Fibroblast of villous mesenchyme (primary cell): ENCODE results near the gene FN1. TPM values are rescaled to one million over a fixed set of nuclear protein-coding genes. Genes with fewer than 3 reads are reported as not detected.

Source experiments
- DNase-seq: peaks from one replicate; pipeline ENCODE4 v3.0.0-alpha.2; 2010; ENCODE audit warnings: low read depth
- H3K4me3 ChIP-seq: 2 replicates; pipeline ENCODE4 v1.5.1; 2011; ENCODE audit warnings: low read depth, mild to moderate bottlenecking, low read length
- total RNA-seq: library from RNA; depleted of rRNA; stranded (reverse); fragments of >200 nt; gene quantifications from 2 replicates; pipeline ENCODE4 v1.2.3, GENCODE V29; 2012
- TF ChIP-seq, protein P1 (sequence below): IDR thresholded peaks from 2 replicates; pipeline ENCODE4 v1.5.1; 2012; ENCODE audit warnings: low read depth, mild to moderate bottlenecking, low read length; ENCODE audit not compliant: insufficient read depth

The FN1 gene
- total RNA-seq, 1 donor, result 1,807 TPM

DNA sequence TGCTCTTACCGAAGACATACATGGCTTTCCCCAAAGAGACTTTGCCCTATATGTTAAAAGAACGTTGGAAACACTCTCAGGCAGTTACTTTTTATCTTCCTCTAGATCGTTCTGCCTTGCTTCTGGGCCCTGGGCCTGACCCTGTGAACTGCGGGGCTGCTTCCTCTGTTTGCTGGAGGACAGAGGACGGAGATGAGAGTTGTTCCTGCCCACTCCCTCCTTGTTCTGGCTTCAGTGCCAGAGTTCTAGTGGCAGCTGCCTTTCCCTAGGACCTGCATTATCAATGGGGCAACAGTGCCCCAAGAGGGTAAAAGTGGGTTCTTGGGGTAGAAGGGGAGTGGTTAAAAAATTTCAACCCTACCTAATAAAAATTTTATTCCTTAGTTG is 6.5 kb upstream of the FN1 start:
- H3K4me3 ChIP-seq, result no peak overlapping the region
- TF ChIP-seq, protein P1, sequence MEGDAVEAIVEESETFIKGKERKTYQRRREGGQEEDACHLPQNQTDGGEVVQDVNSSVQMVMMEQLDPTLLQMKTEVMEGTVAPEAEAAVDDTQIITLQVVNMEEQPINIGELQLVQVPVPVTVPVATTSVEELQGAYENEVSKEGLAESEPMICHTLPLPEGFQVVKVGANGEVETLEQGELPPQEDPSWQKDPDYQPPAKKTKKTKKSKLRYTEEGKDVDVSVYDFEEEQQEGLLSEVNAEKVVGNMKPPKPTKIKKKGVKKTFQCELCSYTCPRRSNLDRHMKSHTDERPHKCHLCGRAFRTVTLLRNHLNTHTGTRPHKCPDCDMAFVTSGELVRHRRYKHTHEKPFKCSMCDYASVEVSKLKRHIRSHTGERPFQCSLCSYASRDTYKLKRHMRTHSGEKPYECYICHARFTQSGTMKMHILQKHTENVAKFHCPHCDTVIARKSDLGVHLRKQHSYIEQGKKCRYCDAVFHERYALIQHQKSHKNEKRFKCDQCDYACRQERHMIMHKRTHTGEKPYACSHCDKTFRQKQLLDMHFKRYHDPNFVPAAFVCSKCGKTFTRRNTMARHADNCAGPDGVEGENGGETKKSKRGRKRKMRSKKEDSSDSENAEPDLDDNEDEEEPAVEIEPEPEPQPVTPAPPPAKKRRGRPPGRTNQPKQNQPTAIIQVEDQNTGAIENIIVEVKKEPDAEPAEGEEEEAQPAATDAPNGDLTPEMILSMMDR, result no peak
- no peak for DNase-seq

- H3K4me3 ChIP-seq, result no peak overlapping the region
- TF ChIP-seq, protein P1, result no peak
- DNase-seq, result no peak
Observed at GRCh38 chr2:215441560-215442400, 5.9 kb upstream of the FN1 start.

DNA sequence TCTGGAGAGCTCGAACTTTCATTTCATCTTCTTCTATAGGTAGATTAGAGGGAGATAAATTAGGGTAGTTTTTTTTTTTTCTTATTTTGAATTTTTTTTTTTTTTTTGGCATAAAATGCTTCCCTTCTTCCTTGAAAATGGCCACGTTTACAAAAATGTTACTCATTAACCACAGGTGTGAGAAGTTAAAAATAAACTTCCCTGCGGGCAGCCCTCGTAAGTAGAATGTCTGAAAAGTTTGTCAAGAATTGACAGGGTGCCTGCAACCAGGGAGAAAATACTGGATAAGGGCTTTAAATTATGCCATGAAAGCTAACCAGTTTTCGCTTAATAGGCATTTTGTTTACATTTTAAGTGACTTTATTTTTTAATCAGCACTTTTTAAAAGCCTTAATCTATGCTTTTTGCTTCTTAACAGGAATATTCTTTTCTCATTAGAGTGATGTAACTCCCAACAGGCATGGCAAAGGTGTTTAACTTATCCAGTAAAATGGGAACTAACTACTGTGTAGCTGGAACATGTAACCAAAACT is 4.2 kb upstream of the FN1 start:
- no peak for DNase-seq
- TF ChIP-seq, protein P1, result no peak
- H3K4me3 ChIP-seq, result no peak overlapping the region

GRCh38 chr2:215439404-215439803 is 3.5 kb upstream of the FN1 start:
- DNase-seq, result no peak
- H3K4me3 ChIP-seq, result no peak overlapping the region
- TF ChIP-seq, protein P1, result no peak

GRCh38 chr2:215437614-215438013 is 1.7 kb upstream of the FN1 start:
- DNase-seq, result peak; percentile 16
- peak overlapping the region; percentile 63 for H3K4me3 ChIP-seq
- TF ChIP-seq, protein P1, result no peak

DNA sequence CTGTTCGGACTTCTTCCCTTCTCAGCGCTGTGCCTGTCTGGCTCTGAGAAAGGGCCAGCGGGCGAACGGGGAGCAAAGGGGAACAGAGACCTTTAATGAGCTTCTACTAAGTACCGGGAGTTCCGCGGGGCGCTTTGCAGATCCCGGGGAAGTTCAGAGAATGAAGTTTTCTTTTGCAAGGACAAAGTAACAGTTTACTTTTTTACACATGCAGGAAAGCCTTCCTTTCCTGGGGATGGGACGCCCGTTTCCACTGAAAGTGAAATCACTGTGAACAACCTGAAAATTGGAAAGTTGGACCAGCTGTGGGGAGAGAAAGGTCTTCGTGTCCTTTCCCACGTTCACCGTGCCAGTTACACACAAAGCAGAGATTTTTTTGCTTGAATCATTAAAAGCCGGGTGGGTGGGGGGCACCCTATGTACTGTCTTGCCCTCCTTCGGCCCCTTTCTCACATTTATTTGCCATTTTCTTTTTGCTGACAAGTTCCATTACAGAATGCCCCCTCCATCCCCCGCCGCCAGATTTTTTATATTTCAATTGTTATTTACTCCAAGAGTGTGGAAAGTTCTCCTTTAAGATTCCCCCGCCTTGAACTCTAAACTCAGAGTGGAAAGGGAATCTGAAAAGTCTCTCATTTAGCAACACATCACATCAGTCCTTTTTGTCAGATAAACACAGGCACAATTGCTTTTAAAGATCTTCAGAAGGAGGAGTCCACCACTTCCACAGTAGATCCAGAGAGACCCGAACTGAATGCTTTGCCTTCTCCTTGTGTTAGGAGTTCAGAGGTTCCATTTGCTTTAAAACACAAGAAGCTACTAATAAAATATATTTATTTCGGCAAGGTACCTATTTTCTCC is 1.1 kb upstream of the FN1 start:
- peak; percentile 52 for DNase-seq
- TF ChIP-seq, protein P1, result no peak
- peak overlapping the region; percentile 63 for H3K4me3 ChIP-seq
